ENCODE data around the gene TREML2.

TREML2 gene

GRCh38 chr6:41150671-41151070 is 50.3 kb downstream of the TREML2 start:
- no peak for DNase-seq (ENCODE audit: low read depth)

- DNase-seq (ENCODE audit: low read depth): no peak
Observed at GRCh38 chr6:41147917-41148316, 53.0 kb downstream of the TREML2 start.
